Measurements from ENCODE around the gene PLXNC1.
A peak's percentile ranks its signal among the peaks of the same experiment; 100 is the strongest.

PLXNC1 gene

GRCh38 chr12:94191023-94191422, 42.6 kb downstream of the PLXNC1 start:
- CTCF ChIA-PET = interaction anchor here (1.5 to 2.7 kb wide), 3 partner anchors 10 to 56 kb away, joined by 3 to 8 read pairs (median 6); no protein-coding TSS in a partner anchor

GRCh38 chr12:94191811-94192210, 43.4 kb downstream of the PLXNC1 start:
- H3K4me3 ChIP-seq (ENCODE audit: control insufficient read depth in 1 of 7, extremely low read depth in 1 of 7, insufficient read depth in 4 of 7, low read depth in 2 of 7, low read length in 6 of 7) = no peak overlapping the region
- no peak for DNase-seq
- no peak overlapping the region for H3K27ac ChIP-seq (ENCODE audit: insufficient read depth in 1 of 2, low read depth in 1 of 2, low read length in 2 of 2, poor library complexity in 1 of 2, severe bottlenecking in 2 of 2)
- H3K9me3 ChIP-seq (ENCODE audit: control extremely low read depth in 1 of 5, control insufficient read depth in 4 of 5, insufficient read depth in 2 of 5, low read depth in 1 of 5, low read length in 4 of 5) = peaks cover 0 to 5% (median 0%) of the 10 kb centered on the region in 5 experiments
- ChIA-PET CTCF (interaction anchor here (0.7 to 2.2 kb wide), 9 partner anchors 10 to 57 kb away, joined by 3 to 12 read pairs (median 3); no protein-coding TSS in a partner anchor), POLR2A (interaction anchor here (1.2 kb wide), 1 partner anchor 13 kb away, joined by 3 read pairs; no protein-coding TSS in a partner anchor)
- H3K36me3 ChIP-seq (ENCODE audit: control insufficient read depth in 4 of 4, insufficient read depth in 4 of 4, low read length in 3 of 4) = peaks cover 7 to 29% (median 18%) of the 10 kb centered on the region in 4 experiments
- WGBS (ENCODE audit: insufficient coverage) = 100% methylated on average over 1 of the region's 1 CpG
- peaks cover 0 to 32% (median 22%) of the 10 kb centered on the region in 4 experiments for H3K4me1 ChIP-seq (ENCODE audit: control extremely low read depth in 1 of 4, control insufficient read depth in 4 of 4, insufficient read depth in 4 of 4, low read length in 3 of 4)
- H3K27me3 ChIP-seq (replicated peaks in 2 of 5; ENCODE audit: control insufficient read depth in 4 of 5, insufficient read depth in 5 of 5, low read length in 4 of 5) = no peaks in the 10 kb centered on the region

More at GRCh38 chr12:94191023-94191422, 42.6 kb downstream of the PLXNC1 start:
- DNase-seq = no peak
- no peak overlapping the region for H3K27ac ChIP-seq (ENCODE audit: insufficient read depth in 1 of 2, low read depth in 1 of 2, low read length in 2 of 2, poor library complexity in 1 of 2, severe bottlenecking in 2 of 2)
- peaks cover 9 to 28% (median 19%) of the 10 kb centered on the region in 4 experiments for H3K36me3 ChIP-seq (ENCODE audit: control insufficient read depth in 4 of 4, insufficient read depth in 4 of 4, low read length in 3 of 4)
- WGBS (ENCODE audit: insufficient coverage) = 100% methylated on average over 1 of the region's 2 CpGs
- H3K9me3 ChIP-seq (ENCODE audit: control extremely low read depth in 1 of 5, control insufficient read depth in 4 of 5, insufficient read depth in 2 of 5, low read depth in 1 of 5, low read length in 4 of 5) = peaks cover 0 to 5% (median 0%) of the 10 kb centered on the region in 5 experiments
- no peaks in the 10 kb centered on the region for H3K27me3 ChIP-seq (replicated peaks in 2 of 5; ENCODE audit: control insufficient read depth in 4 of 5, insufficient read depth in 5 of 5, low read length in 4 of 5)
- H3K4me3 ChIP-seq (ENCODE audit: control insufficient read depth in 1 of 7, extremely low read depth in 1 of 7, insufficient read depth in 4 of 7, low read depth in 2 of 7, low read length in 6 of 7) = no peak overlapping the region
- H3K4me1 ChIP-seq (ENCODE audit: control extremely low read depth in 1 of 4, control insufficient read depth in 4 of 4, insufficient read depth in 4 of 4, low read length in 3 of 4) = peaks cover 0 to 33% (median 23%) of the 10 kb centered on the region in 4 experiments
- POLR2A ChIA-PET = no interaction called here

GRCh38 chr12:94192506-94192905, 44.1 kb downstream of the PLXNC1 start:
- peaks cover 6 to 26% (median 18%) of the 10 kb centered on the region in 4 experiments for H3K36me3 ChIP-seq (ENCODE audit: control insufficient read depth in 4 of 4, insufficient read depth in 4 of 4, low read length in 3 of 4)
- DNase-seq = no peak
- no peaks in the 10 kb centered on the region for H3K27me3 ChIP-seq (replicated peaks in 2 of 5; ENCODE audit: control insufficient read depth in 4 of 5, insufficient read depth in 5 of 5, low read length in 4 of 5)
- ChIA-PET POLR2A (interaction anchor here (1.2 kb wide), 1 partner anchor 14 kb away, joined by 3 read pairs; no protein-coding TSS in a partner anchor), CTCF (interaction anchor here (0.6 to 2.2 kb wide), 10 partner anchors 11 to 354 kb away, joined by 3 to 12 read pairs (median 4); no protein-coding TSS in a partner anchor)
- peaks cover 0 to 32% (median 22%) of the 10 kb centered on the region in 4 experiments for H3K4me1 ChIP-seq (ENCODE audit: control extremely low read depth in 1 of 4, control insufficient read depth in 4 of 4, insufficient read depth in 4 of 4, low read length in 3 of 4)
- peaks cover 0 to 5% (median 0%) of the 10 kb centered on the region in 5 experiments for H3K9me3 ChIP-seq (ENCODE audit: control extremely low read depth in 1 of 5, control insufficient read depth in 4 of 5, insufficient read depth in 2 of 5, low read depth in 1 of 5, low read length in 4 of 5)
- no peak overlapping the region for H3K4me3 ChIP-seq (ENCODE audit: control insufficient read depth in 1 of 7, extremely low read depth in 1 of 7, insufficient read depth in 4 of 7, low read depth in 2 of 7, low read length in 6 of 7)
- H3K27ac ChIP-seq (ENCODE audit: insufficient read depth in 1 of 2, low read depth in 1 of 2, low read length in 2 of 2, poor library complexity in 1 of 2, severe bottlenecking in 2 of 2) = no peak overlapping the region

- Histone ChIP-seq H3K4me3 (ENCODE audit: control insufficient read depth in 1 of 7, extremely low read depth in 1 of 7, insufficient read depth in 4 of 7, low read depth in 2 of 7, low read length in 6 of 7) (peak overlapping the region in 1 of 7 experiments; percentile 7), H3K9me3 (ENCODE audit: control extremely low read depth in 1 of 5, control insufficient read depth in 4 of 5, insufficient read depth in 2 of 5, low read depth in 1 of 5, low read length in 4 of 5) (peaks cover 0 to 5% (median 0%) of the 10 kb centered on the region in 5 experiments), H3K27me3 (replicated peaks in 2 of 5; ENCODE audit: control insufficient read depth in 4 of 5, insufficient read depth in 5 of 5, low read length in 4 of 5) (no peaks in the 10 kb centered on the region), H3K4me1 (ENCODE audit: control extremely low read depth in 1 of 4, control insufficient read depth in 4 of 4, insufficient read depth in 4 of 4, low read length in 3 of 4) (peaks cover 0 to 32% (median 21%) of the 10 kb centered on the region in 4 experiments), H3K36me3 (ENCODE audit: control insufficient read depth in 4 of 4, insufficient read depth in 4 of 4, low read length in 3 of 4) (peaks cover 6 to 21% (median 16%) of the 10 kb centered on the region in 4 experiments), H3K27ac (ENCODE audit: insufficient read depth in 1 of 2, low read depth in 1 of 2, low read length in 2 of 2, poor library complexity in 1 of 2, severe bottlenecking in 2 of 2) (no peak overlapping the region)
- peak in 2 of 3 donors; percentile 42 to 62 for DNase-seq
- WGBS (ENCODE audit: insufficient coverage) = 19% methylated on average over 3 of the region's 3 CpGs
- CTCF ChIA-PET = interaction anchor here (0.6 to 2.2 kb wide), 8 partner anchors 11 to 355 kb away, joined by 3 to 12 read pairs (median 4); no protein-coding TSS in a partner anchor
- POLR2A ChIA-PET = no interaction called here
Measured at GRCh38 chr12:94193168-94193567, 44.8 kb downstream of the PLXNC1 start.

GRCh38 chr12:94195483-94195882, 47.1 kb downstream of the PLXNC1 start:
- H3K9me3 ChIP-seq (ENCODE audit: control extremely low read depth in 1 of 5, control insufficient read depth in 4 of 5, insufficient read depth in 2 of 5, low read depth in 1 of 5, low read length in 4 of 5) = peaks cover 0 to 5% (median 0%) of the 10 kb centered on the region in 5 experiments
- H3K4me1 ChIP-seq (ENCODE audit: control extremely low read depth in 1 of 4, control insufficient read depth in 4 of 4, insufficient read depth in 4 of 4, low read length in 3 of 4) = peaks cover 0 to 23% (median 21%) of the 10 kb centered on the region in 4 experiments
- H3K27me3 ChIP-seq (replicated peaks in 2 of 5; ENCODE audit: control insufficient read depth in 4 of 5, insufficient read depth in 5 of 5, low read length in 4 of 5) = no peaks in the 10 kb centered on the region
- POLR2A ChIA-PET = no interaction called here
- no peak overlapping the region for H3K4me3 ChIP-seq (ENCODE audit: control insufficient read depth in 1 of 7, extremely low read depth in 1 of 7, insufficient read depth in 4 of 7, low read depth in 2 of 7, low read length in 6 of 7)
- CTCF ChIA-PET = interaction anchor here (1.3 to 1.9 kb wide), 3 partner anchors 9 to 29 kb away, joined by 5 to 9 read pairs (median 5); no protein-coding TSS in a partner anchor
- H3K36me3 ChIP-seq (ENCODE audit: control insufficient read depth in 4 of 4, insufficient read depth in 4 of 4, low read length in 3 of 4) = peaks cover 4 to 19% (median 14%) of the 10 kb centered on the region in 4 experiments
- 89% methylated on average over 6 of the region's 6 CpGs for WGBS (ENCODE audit: insufficient coverage)
- H3K27ac ChIP-seq (ENCODE audit: insufficient read depth in 1 of 2, low read depth in 1 of 2, low read length in 2 of 2, poor library complexity in 1 of 2, severe bottlenecking in 2 of 2) = no peak overlapping the region
- peak in 2 of 3 donors; percentile 38 to 41 for DNase-seq

GRCh38 chr12:94198469-94198868, 50.1 kb downstream of the PLXNC1 start:
- ChIA-PET POLR2A (no interaction called here), CTCF (interaction anchor here (0.8 to 1.8 kb wide), 4 partner anchors 19 to 64 kb away, joined by 3 to 4 read pairs (median 3); no protein-coding TSS in a partner anchor)
- H3K27me3 ChIP-seq (replicated peaks in 2 of 5; ENCODE audit: control insufficient read depth in 4 of 5, insufficient read depth in 5 of 5, low read length in 4 of 5) = no peaks in the 10 kb centered on the region
- H3K27ac ChIP-seq (ENCODE audit: insufficient read depth in 1 of 2, low read depth in 1 of 2, low read length in 2 of 2, poor library complexity in 1 of 2, severe bottlenecking in 2 of 2) = no peak overlapping the region
- peaks cover 0 to 7% (median 0%) of the 10 kb centered on the region in 5 experiments for H3K9me3 ChIP-seq (ENCODE audit: control extremely low read depth in 1 of 5, control insufficient read depth in 4 of 5, insufficient read depth in 2 of 5, low read depth in 1 of 5, low read length in 4 of 5)
- H3K4me1 ChIP-seq (ENCODE audit: control extremely low read depth in 1 of 4, control insufficient read depth in 4 of 4, insufficient read depth in 4 of 4, low read length in 3 of 4) = peaks cover 0 to 17% (median 12%) of the 10 kb centered on the region in 4 experiments
- peaks cover 0 to 24% (median 12%) of the 10 kb centered on the region in 4 experiments for H3K36me3 ChIP-seq (ENCODE audit: control insufficient read depth in 4 of 4, insufficient read depth in 4 of 4, low read length in 3 of 4)
- no peak for DNase-seq
- 90% methylated on average over 3 of the region's 5 CpGs for WGBS (ENCODE audit: insufficient coverage)
- no peak overlapping the region for H3K4me3 ChIP-seq (ENCODE audit: control insufficient read depth in 1 of 7, extremely low read depth in 1 of 7, insufficient read depth in 4 of 7, low read depth in 2 of 7, low read length in 6 of 7)

- Histone ChIP-seq H3K27ac (ENCODE audit: insufficient read depth in 1 of 2, low read depth in 1 of 2, low read length in 2 of 2, poor library complexity in 1 of 2, severe bottlenecking in 2 of 2) (no peak overlapping the region), H3K36me3 (ENCODE audit: control insufficient read depth in 4 of 4, insufficient read depth in 4 of 4, low read length in 3 of 4) (peaks cover 0 to 22% (median 12%) of the 10 kb centered on the region in 4 experiments), H3K4me3 (ENCODE audit: control insufficient read depth in 1 of 7, extremely low read depth in 1 of 7, insufficient read depth in 4 of 7, low read depth in 2 of 7, low read length in 6 of 7) (no peak overlapping the region), H3K9me3 (ENCODE audit: control extremely low read depth in 1 of 5, control insufficient read depth in 4 of 5, insufficient read depth in 2 of 5, low read depth in 1 of 5, low read length in 4 of 5) (peaks cover 0 to 6% (median 0%) of the 10 kb centered on the region in 5 experiments), H3K27me3 (replicated peaks in 2 of 5; ENCODE audit: control insufficient read depth in 4 of 5, insufficient read depth in 5 of 5, low read length in 4 of 5) (no peaks in the 10 kb centered on the region), H3K4me1 (ENCODE audit: control extremely low read depth in 1 of 4, control insufficient read depth in 4 of 4, insufficient read depth in 4 of 4, low read length in 3 of 4) (peaks cover 0 to 19% (median 13%) of the 10 kb centered on the region in 4 experiments)
- ChIA-PET CTCF (interaction anchor here (1.0 to 1.8 kb wide), 4 partner anchors 19 to 235 kb away, joined by 3 to 4 read pairs (median 4); no protein-coding TSS in a partner anchor), POLR2A (no interaction called here)
- DNase-seq = no peak
- 80% methylated on average over 7 of the region's 9 CpGs for WGBS (ENCODE audit: insufficient coverage)
Measured at GRCh38 chr12:94198872-94199271, 50.5 kb downstream of the PLXNC1 start.
